ELR (cell line): ENCODE measurements around the gene BCL2A1.
A peak's percentile ranks its signal among the peaks of the same experiment; 100 is the strongest.
"Not testable (repeated sequence)": the region's sequence is repeated elsewhere in the genome, so short reads cannot be mapped to it uniquely, and the experiment has no call there.

ENCODE experiments used
- DNase-seq: peaks from one replicate; pipeline ENCODE4 v3.0.0-alpha.2; 2015; ENCODE audit warnings: low read depth

Gene BCL2A1

GRCh38 chr15:79989183-79989582 lies 18.2 kb upstream of the BCL2A1 start:
- no peak for DNase-seq

- DNase-seq: no peak
Measured at GRCh38 chr15:79988448-79989117, 17.6 kb upstream of the BCL2A1 start.

GRCh38 chr15:79987969-79988368 lies 17.0 kb upstream of the BCL2A1 start:
- no peak for DNase-seq

DNA sequence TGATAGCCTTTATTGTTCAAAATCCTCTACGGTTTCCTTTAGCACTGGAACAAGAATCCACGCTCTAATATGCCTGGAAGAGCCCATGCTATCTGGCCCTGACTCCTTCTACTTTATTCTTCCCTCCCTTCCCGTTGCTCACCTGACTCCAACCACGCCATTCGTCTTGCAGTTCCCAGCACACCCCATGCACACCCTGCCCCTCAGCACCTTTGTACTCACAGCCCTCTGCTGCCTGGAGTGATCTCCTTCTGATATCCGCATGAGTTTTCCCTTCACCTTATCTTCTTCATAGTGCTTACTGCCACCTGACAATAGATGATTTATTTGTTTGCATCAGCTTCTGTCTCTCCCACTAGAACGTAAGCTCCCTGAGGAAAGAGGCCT lies 16.6 kb upstream of the BCL2A1 start:
- DNase-seq: no peak

- DNase-seq: no peak
Measured at GRCh38 chr15:79981831-79982455, 10.9 kb upstream of the BCL2A1 start.

DNA sequence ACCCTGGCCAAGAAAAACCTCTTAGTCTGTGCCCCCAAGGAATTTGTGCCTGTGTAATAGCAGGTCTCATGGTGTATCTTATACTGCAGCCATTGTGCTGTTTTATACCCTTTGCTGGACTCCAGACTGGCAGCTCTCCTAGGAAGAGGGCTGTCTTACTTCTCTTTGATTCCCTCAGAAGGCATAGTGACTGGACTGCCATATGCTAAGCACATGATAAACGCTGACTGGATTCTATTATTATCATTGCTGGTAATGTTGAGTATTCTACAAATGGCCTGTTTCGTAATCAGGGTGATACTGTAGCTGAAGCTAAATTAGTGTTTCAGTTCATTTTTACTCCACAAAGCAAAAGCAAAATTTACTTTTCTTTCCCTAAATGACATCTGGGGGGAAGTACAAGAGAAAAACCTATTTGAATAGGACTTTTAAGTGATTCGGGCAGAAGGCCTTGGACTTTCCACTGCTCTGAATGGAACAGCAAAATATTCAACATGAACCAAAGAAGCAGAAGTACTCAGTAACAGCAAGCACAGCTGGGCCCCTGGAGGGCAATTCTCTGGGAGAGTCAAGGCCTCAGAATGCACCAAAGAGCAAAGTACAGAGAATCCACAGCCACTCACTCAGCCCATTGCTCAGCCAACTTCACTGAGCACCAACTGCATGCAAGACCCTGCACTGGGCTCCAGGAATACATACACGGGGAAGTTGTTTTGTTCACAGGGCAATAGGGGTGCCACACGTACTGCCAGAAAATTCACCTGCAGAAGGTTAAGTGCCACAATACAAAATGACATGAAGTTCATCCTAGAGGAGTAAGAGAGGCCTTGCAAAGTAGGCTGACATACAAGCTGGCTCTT lies 7.9 kb upstream of the BCL2A1 start:
- DNase-seq: peak; percentile 58

- no peak for DNase-seq
Measured at GRCh38 chr15:79978260-79978654, 7.3 kb upstream of the BCL2A1 start.

DNA sequence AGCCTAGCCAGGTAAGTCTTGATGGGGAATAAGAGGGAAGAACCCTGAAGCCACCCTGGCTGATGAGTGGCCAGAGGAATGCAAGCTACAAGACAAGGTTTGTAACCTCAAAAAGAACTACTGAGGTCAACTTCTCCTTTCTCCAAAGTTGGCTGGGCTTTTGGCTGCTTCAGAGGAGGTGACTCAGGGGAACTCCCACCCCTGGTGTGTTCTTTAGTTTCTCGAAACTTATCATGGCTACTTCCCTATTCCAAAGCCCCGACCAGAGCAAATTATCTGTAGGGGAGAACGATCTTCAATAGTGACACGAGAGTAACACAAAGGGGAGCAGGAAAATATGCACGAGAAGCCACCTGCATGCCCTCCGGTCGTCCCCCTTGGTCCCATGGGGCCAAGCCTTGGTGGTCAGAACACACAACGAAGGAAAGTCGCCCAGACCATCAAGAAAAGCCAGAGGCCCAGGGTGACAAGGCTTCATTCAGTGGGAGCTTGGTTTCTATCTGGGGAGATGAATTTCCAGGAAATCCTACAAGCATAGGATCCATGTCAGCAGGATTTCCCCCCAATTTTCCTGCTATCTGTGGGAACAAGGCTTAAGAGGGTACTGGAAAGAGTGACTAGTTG lies 6.5 kb upstream of the BCL2A1 start:
- DNase-seq: no peak

DNA sequence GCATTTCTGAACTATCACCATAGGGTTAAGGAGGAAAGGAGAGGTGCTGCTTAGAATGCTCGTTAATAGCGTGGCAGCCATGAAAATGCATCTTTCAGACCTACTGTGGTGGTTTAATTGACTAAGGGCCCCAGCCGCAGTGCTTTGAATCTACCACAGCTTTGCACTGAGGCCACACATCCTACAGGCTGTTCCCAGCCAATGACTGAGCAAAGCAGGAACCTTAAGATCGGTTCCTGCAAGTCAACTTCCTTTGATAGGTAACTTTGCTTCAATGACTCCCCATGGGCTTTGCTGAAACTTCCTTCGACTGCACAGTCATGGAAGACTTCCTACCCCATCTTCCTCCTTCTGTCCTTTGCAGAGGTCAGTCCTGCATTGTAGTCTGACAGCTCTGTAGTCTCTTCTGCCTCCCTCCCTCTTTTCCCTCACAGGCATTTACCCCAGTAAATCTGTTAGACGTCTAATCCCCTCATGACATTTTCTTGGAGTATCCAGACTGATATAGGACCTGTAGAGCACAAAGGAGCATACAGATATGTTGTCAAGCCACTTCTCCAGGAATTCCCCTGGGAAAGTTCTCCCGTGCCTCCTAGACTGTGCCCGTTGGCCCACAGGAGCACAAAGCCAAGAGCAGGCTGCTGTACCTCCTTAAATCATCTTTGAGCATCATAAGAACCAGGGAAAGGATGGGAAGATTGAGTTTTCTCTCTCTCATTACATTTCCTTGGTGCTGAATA lies 2.6 kb upstream of the BCL2A1 start:
- DNase-seq: no peak

- DNase-seq: no peak
Measured at GRCh38 chr15:79972863-79973262, 1.9 kb upstream of the BCL2A1 start.

DNA sequence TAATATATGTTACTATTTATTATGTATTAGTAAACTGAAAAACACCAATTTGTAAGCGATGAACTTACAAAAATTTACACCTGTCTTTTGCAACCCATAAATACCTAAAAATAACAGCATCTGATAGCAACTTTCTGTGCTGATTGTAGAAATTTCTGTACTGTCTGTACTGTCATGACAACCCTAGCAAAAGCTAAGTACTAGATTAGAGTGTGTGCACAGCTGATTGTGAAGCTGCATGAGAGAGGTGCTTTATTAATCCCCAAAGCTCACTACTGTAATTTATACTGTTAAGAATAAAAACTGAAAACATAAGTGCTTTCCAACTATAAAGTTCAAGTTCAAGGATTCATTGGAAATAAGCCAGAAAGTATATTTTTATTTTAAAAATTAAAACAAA lies 815 bp downstream of the BCL2A1 start:
- DNase-seq: no peak

DNA sequence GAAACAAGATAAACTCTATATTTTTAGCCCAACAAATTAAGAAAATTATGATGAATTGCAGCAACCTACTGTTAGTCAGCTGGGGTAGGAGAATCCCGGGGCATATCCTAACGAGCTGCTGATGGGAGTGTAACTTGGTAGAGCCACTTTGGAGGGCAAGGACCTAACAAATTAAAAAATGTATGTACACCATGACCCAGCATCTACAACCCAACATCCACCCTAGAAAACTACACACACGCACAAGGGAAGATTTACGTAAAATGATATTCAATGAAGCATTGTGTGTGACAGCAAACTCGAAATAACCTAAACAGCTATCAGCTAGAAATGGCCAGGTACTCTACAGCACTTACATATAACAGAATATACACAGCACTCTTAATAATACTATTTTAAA lies 1.9 kb downstream of the BCL2A1 start:
- no peak for DNase-seq

DNA sequence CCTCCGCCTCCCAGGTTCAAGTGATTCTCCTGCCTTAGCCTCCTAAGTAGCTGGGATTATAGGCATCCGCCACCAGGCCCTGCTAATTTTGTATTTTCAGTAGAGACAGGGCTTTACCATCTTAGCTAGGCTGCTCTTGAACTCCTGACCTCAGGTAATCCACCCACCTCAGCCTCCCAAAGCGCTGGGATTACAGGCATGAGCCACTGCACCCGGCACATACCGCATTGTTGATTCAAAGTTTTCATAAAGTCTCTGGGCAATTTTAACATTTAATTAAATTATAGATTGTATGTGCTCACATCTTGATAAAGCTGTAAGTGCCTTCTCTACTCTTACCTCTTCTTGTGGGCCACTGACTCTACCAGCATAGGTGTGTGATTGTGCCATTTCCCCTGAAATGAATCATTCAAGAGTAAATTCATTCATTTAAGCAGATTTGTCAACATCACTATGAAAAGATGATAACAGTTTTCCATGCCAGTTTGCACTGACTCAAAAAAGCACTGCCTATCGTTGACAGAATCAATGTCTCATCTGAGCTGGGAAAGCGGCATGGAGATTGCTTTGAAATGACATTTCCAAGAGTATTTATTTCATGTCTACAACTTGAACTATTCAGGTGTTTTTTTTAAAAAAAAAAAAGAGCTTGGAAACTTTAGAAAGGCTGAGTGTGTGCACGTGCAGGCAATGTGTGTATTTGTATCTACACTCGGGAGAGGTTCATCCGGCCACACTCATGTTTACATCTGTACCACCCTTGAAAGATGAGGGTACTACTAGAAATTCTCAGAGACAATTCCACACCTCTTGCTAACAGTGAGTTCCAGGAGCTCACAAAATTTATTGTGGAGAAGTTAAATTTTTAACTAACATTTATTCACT lies 3.5 kb downstream of the BCL2A1 start:
- DNase-seq: no peak

DNA sequence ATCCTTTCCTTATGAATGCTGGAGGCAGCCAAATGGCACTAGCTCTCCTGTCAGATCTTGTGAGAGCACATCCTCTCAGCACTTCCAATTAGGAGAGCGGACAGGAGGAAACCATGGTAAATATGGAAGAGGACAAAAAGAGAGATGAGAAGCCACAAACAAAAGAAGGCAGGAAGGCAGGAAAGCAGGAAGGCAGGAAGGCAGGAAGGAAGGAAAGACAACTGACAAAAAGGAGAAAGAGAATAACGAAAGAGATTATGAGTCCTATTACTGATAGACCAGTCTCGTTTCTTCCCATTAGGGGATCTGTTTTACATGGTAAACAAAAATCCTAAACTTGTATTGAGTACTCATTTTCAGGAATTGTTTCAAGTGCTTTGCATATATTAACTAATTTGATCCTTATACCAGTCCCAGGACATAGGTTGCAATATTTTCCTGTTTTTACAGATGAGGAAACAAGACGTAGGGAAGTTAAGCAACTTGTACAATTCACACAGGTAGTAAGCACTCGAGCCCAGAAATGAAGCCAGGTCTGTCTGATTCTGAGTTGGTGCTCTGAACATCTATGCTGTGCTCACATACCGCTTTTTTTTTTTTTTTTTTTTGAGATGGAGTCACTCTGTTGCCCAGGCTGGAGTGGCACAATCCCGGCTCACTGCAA lies 4.2 kb downstream of the BCL2A1 start:
- DNase-seq: no peak

GRCh38 chr15:79965846-79966630 lies 5.0 kb downstream of the BCL2A1 start:
- DNase-seq: peak; percentile 76

- DNase-seq: no peak
Measured at GRCh38 chr15:79964232-79964805, 6.7 kb downstream of the BCL2A1 start.

DNA sequence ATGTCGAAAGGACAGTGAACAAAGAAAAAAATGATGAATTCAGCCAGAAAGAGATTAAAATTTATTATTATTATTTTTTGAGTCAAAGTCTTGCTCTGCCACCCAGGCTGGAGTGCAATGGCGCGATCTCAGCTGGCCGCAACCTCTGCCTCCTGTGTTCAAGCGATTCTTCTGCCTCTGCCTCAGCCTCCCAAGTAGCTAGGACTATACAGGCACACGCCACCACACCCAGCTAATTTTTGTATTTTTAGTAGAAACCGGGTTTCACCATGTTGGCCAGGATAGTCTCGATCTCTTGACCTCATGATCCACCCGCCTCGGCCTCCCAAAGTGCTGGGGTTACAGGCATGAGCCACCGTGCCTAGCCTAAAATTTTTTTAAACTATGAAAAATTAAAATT lies 8.1 kb downstream of the BCL2A1 start:
- DNase-seq: not testable (repeated sequence)

DNA sequence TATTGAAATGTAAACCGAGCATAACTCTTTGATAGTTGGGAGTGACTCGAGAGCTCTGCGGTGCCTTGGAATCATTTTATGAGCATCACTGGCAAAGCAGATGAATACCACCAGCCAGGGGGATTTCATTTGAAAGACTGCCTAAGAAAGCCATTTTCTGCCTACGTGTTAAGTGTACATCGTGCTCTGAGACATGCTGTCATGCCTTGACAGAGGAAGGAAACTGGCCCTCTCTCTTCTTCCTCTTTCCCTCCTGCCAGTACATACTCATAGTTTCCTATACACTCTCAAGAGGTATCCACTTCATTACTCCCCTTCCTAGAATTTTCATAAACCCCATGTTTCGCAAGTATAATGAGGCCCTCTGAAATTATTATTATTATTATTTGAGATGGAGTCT lies 8.8 kb downstream of the BCL2A1 start:
- DNase-seq: no peak

- DNase-seq: no peak
Measured at GRCh38 chr15:79960502-79961212, 10.3 kb downstream of the BCL2A1 start.
